ENCODE measurements around the gene HSDL2.
A peak's percentile ranks its signal among the peaks of the same experiment; 100 is the strongest.

The HSDL2 gene

DNA sequence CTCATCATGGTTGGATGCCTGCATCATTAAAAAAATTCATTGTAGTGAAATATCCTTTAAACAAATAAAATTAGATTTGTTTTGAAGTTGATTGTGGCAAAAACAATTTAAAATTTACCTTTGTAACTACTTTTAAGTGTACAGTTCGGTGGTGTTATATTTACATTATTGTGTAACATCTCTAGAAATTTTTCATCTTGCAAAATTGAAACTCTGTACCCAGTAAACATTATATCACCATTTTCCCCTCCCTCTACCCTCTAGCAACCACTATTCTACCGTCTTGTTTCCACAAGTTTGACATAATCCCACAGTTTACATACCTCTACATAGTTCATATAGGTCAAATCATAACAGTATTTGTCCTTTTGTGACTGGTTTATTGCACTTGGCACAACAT lies 104.7 kb downstream of the HSDL2 start:
- H3K9ac ChIP-seq (ENCODE audit: low read length in 2 of 2): no peak overlapping the region
- no peaks in the 10 kb centered on the region for H3K9me3 ChIP-seq (ENCODE audit: control insufficient read depth in 2 of 2, low read length in 2 of 2)
- H3K4me3 ChIP-seq (ENCODE audit: low read length in 2 of 2): no peak overlapping the region
- H3K27ac ChIP-seq (ENCODE audit: low read length): no peak overlapping the region
- H3K36me3 ChIP-seq (ENCODE audit: control insufficient read depth in 2 of 2, insufficient read depth in 2 of 2, low read length in 2 of 2): no peaks in the 10 kb centered on the region
- H3K4me1 ChIP-seq (ENCODE audit: control insufficient read depth, insufficient read depth, low read length): peaks cover 9% of the 10 kb centered on the region
- H3K27me3 ChIP-seq (ENCODE audit: control insufficient read depth in 1 of 2, insufficient read depth in 2 of 2, low read length in 2 of 2): no peaks in the 10 kb centered on the region

GRCh38 chr9:112485574-112485973 lies 105.7 kb downstream of the HSDL2 start:
- Histone ChIP-seq H3K27ac (ENCODE audit: low read length) (no peak overlapping the region), H3K9ac (ENCODE audit: low read length in 2 of 2) (no peak overlapping the region), H3K36me3 (ENCODE audit: control insufficient read depth in 2 of 2, insufficient read depth in 2 of 2, low read length in 2 of 2) (no peaks in the 10 kb centered on the region), H3K9me3 (ENCODE audit: control insufficient read depth in 2 of 2, low read length in 2 of 2) (no peaks in the 10 kb centered on the region), H3K4me1 (ENCODE audit: control insufficient read depth, insufficient read depth, low read length) (peaks cover 9% of the 10 kb centered on the region), H3K27me3 (ENCODE audit: control insufficient read depth in 1 of 2, insufficient read depth in 2 of 2, low read length in 2 of 2) (no peaks in the 10 kb centered on the region), H3K4me3 (ENCODE audit: low read length in 2 of 2) (no peak overlapping the region)

- Histone ChIP-seq H3K36me3 (ENCODE audit: control insufficient read depth in 2 of 2, insufficient read depth in 2 of 2, low read length in 2 of 2) (no peaks in the 10 kb centered on the region), H3K9me3 (ENCODE audit: control insufficient read depth in 2 of 2, low read length in 2 of 2) (no peaks in the 10 kb centered on the region), H3K9ac (ENCODE audit: low read length in 2 of 2) (peak within 1 kb of the TSS; percentile 58 to 81), H3K27me3 (ENCODE audit: control insufficient read depth in 1 of 2, insufficient read depth in 2 of 2, low read length in 2 of 2) (no peaks in the 10 kb centered on the region), H3K27ac (ENCODE audit: low read length) (no peak within 1 kb of the TSS), H3K4me3 (ENCODE audit: low read length in 2 of 2) (peak within 1 kb of the TSS; percentile 84 to 89), H3K4me1 (ENCODE audit: control insufficient read depth, insufficient read depth, low read length) (peaks cover 9% of the 10 kb centered on the region)
Measured at GRCh38 chr9:112486221-112487007, 106.5 kb downstream of the HSDL2 start, which contains the start of gene KIAA1958. KIAA1958 (plus strand) TSS chr9:112486827; CDS start chr9:112574081, 87,254 bp downstream.

GRCh38 chr9:112487008-112487798 lies 107.3 kb downstream of the HSDL2 start:
- no peak overlapping the region for H3K27ac ChIP-seq (ENCODE audit: low read length)
- no peaks in the 10 kb centered on the region for H3K27me3 ChIP-seq (ENCODE audit: control insufficient read depth in 1 of 2, insufficient read depth in 2 of 2, low read length in 2 of 2)
- H3K36me3 ChIP-seq (ENCODE audit: control insufficient read depth in 2 of 2, insufficient read depth in 2 of 2, low read length in 2 of 2): no peaks in the 10 kb centered on the region
- H3K9ac ChIP-seq (ENCODE audit: low read length in 2 of 2): peak overlapping the region; percentile 17 to 66
- H3K4me3 ChIP-seq (ENCODE audit: low read length in 2 of 2): peak overlapping the region; percentile 74 to 85
- peaks cover 9% of the 10 kb centered on the region for H3K4me1 ChIP-seq (ENCODE audit: control insufficient read depth, insufficient read depth, low read length)
- H3K9me3 ChIP-seq (ENCODE audit: control insufficient read depth in 2 of 2, low read length in 2 of 2): no peaks in the 10 kb centered on the region

DNA sequence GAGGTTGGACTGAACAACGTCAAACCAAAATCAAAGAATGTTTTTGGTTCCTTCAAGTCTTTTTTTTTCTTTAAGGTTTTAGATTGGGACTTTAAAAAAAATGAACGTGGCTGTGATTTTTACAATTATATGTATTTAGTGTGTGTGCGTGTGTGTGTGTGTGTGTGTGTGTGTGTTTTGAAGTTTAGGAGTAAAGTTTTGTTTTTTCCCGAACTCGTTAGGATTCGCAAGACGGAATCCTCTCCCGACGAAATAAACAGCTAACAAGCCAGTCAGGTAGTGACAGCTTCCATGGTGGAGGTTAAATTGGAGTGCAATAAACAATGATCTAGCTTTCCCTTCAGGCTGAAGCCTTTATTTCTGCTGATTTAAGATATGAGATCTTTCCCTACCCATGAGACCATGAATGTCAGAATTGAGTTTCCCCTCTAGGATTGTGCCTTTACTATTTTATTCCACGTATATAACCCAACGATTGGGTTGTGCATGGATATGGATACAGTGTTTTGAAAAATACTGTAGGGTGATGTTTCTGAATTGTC lies 108.0 kb downstream of the HSDL2 start:
- Histone ChIP-seq H3K4me1 (ENCODE audit: control insufficient read depth, insufficient read depth, low read length) (peaks cover 9% of the 10 kb centered on the region), H3K27me3 (ENCODE audit: control insufficient read depth in 1 of 2, insufficient read depth in 2 of 2, low read length in 2 of 2) (no peaks in the 10 kb centered on the region), H3K36me3 (ENCODE audit: control insufficient read depth in 2 of 2, insufficient read depth in 2 of 2, low read length in 2 of 2) (no peaks in the 10 kb centered on the region), H3K9me3 (ENCODE audit: control insufficient read depth in 2 of 2, low read length in 2 of 2) (no peaks in the 10 kb centered on the region), H3K9ac (ENCODE audit: low read length in 2 of 2) (peak overlapping the region; percentile 17 to 66), H3K27ac (ENCODE audit: low read length) (no peak overlapping the region), H3K4me3 (ENCODE audit: low read length in 2 of 2) (peak overlapping the region; percentile 74 to 85)

DNA sequence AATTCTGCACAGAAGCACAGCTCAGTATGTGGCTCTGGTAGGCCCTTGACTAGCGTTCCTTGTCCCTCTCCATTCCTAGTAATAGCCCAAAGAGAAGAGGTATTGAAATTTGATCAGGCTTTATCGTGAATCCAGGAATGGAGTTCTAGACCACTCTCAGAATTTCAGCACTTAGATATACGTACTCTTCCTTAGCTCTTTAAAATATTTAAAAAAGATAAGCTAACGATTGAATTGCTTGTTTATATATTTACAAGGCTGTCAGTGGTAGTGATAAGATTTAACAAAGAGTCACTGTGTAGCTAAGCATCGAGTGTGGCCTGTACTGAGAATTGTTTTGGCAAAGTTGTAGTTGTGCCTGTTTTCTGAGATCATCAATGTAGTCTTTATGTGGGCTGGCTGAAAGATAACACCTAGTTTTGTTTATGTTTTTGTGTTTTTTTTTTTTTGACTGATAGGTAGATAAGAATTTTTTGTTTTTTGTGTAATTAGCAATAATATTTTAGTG lies 109.2 kb downstream of the HSDL2 start:
- H3K27me3 ChIP-seq (ENCODE audit: control insufficient read depth in 1 of 2, insufficient read depth in 2 of 2, low read length in 2 of 2): no peaks in the 10 kb centered on the region
- H3K4me3 ChIP-seq (ENCODE audit: low read length in 2 of 2): no peak overlapping the region
- no peak overlapping the region for H3K27ac ChIP-seq (ENCODE audit: low read length)
- H3K4me1 ChIP-seq (ENCODE audit: control insufficient read depth, insufficient read depth, low read length): peaks cover 9% of the 10 kb centered on the region
- no peaks in the 10 kb centered on the region for H3K9me3 ChIP-seq (ENCODE audit: control insufficient read depth in 2 of 2, low read length in 2 of 2)
- H3K9ac ChIP-seq (ENCODE audit: low read length in 2 of 2): no peak overlapping the region
- H3K36me3 ChIP-seq (ENCODE audit: control insufficient read depth in 2 of 2, insufficient read depth in 2 of 2, low read length in 2 of 2): no peaks in the 10 kb centered on the region

DNA sequence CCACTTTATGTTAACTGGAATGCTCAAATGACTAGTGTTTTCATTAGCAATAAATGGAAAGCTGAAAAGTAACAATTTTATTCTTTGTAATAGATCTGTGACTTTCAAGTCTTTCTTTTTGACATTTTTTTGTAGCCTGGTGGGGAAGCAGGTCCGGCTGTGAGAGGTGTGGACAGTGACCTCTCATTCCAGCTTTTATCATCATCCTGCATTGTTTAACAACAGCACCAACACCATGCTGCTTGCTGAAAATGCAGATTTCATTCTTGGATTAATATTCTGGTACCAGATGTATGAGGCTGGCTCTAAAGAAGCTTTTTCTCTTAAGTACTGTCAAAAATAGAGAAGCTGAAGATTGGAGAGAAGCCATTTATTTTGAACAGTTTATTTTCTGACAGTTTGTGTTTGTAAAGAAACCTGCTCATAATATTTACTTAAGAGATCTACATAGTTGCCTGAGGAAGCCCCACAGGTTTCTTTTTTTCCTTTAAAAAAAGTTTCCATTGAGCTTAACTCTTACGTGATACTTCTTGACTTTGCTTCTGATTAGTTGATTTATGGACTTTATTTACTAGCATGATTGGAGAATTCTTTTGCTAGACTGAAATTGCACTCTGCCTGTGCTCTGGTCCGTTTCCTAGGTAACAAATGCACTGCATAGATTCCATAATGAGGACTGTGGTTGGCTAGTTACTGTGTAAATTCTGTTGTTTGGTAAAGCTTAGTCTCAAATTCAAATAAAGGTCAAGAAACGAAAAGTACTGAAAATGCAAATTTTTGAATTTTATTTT lies 110.2 kb downstream of the HSDL2 start:
- Histone ChIP-seq H3K36me3 (ENCODE audit: control insufficient read depth in 2 of 2, insufficient read depth in 2 of 2, low read length in 2 of 2) (no peaks in the 10 kb centered on the region), H3K9me3 (ENCODE audit: control insufficient read depth in 2 of 2, low read length in 2 of 2) (no peaks in the 10 kb centered on the region), H3K4me3 (ENCODE audit: low read length in 2 of 2) (no peak overlapping the region), H3K4me1 (ENCODE audit: control insufficient read depth, insufficient read depth, low read length) (peaks cover 9% of the 10 kb centered on the region), H3K27me3 (ENCODE audit: control insufficient read depth in 1 of 2, insufficient read depth in 2 of 2, low read length in 2 of 2) (no peaks in the 10 kb centered on the region), H3K9ac (ENCODE audit: low read length in 2 of 2) (no peak overlapping the region), H3K27ac (ENCODE audit: low read length) (no peak overlapping the region)

- no peaks in the 10 kb centered on the region for H3K27me3 ChIP-seq (ENCODE audit: control insufficient read depth in 1 of 2, insufficient read depth in 2 of 2, low read length in 2 of 2)
- no peak overlapping the region for H3K27ac ChIP-seq (ENCODE audit: low read length)
- H3K36me3 ChIP-seq (ENCODE audit: control insufficient read depth in 2 of 2, insufficient read depth in 2 of 2, low read length in 2 of 2): no peaks in the 10 kb centered on the region
- H3K4me3 ChIP-seq (ENCODE audit: low read length in 2 of 2): no peak overlapping the region
- no peak overlapping the region for H3K9ac ChIP-seq (ENCODE audit: low read length in 2 of 2)
- H3K4me1 ChIP-seq (ENCODE audit: control insufficient read depth, insufficient read depth, low read length): no peaks in the 10 kb centered on the region
- H3K9me3 ChIP-seq (ENCODE audit: control insufficient read depth in 2 of 2, low read length in 2 of 2): no peaks in the 10 kb centered on the region
Measured at GRCh38 chr9:112493393-112494137, 113.7 kb downstream of the HSDL2 start.

- Histone ChIP-seq H3K4me1 (ENCODE audit: control insufficient read depth, insufficient read depth, low read length) (no peaks in the 10 kb centered on the region), H3K9ac (ENCODE audit: low read length in 2 of 2) (no peak overlapping the region), H3K9me3 (ENCODE audit: control insufficient read depth in 2 of 2, low read length in 2 of 2) (no peaks in the 10 kb centered on the region), H3K36me3 (ENCODE audit: control insufficient read depth in 2 of 2, insufficient read depth in 2 of 2, low read length in 2 of 2) (no peaks in the 10 kb centered on the region), H3K27me3 (ENCODE audit: control insufficient read depth in 1 of 2, insufficient read depth in 2 of 2, low read length in 2 of 2) (no peaks in the 10 kb centered on the region), H3K27ac (ENCODE audit: low read length) (no peak overlapping the region), H3K4me3 (ENCODE audit: low read length in 2 of 2) (no peak overlapping the region)
Measured at GRCh38 chr9:112494153-112494552, 114.2 kb downstream of the HSDL2 start.

GRCh38 chr9:112495614-112496013 lies 115.7 kb downstream of the HSDL2 start:
- no peak overlapping the region for H3K27ac ChIP-seq (ENCODE audit: low read length)
- no peaks in the 10 kb centered on the region for H3K36me3 ChIP-seq (ENCODE audit: control insufficient read depth in 2 of 2, insufficient read depth in 2 of 2, low read length in 2 of 2)
- H3K4me1 ChIP-seq (ENCODE audit: control insufficient read depth, insufficient read depth, low read length): no peaks in the 10 kb centered on the region
- no peak overlapping the region for H3K9ac ChIP-seq (ENCODE audit: low read length in 2 of 2)
- H3K9me3 ChIP-seq (ENCODE audit: control insufficient read depth in 2 of 2, low read length in 2 of 2): no peaks in the 10 kb centered on the region
- H3K4me3 ChIP-seq (ENCODE audit: low read length in 2 of 2): no peak overlapping the region
- H3K27me3 ChIP-seq (ENCODE audit: control insufficient read depth in 1 of 2, insufficient read depth in 2 of 2, low read length in 2 of 2): no peaks in the 10 kb centered on the region

Data from stomach smooth muscle (tissue), 2 donors.